ENCODE results near the gene ELP4.
"Not testable (repeated sequence)": the region's sequence is repeated elsewhere in the genome, so short reads cannot be mapped to it uniquely, and the experiment has no call there.

The ELP4 gene

DNA sequence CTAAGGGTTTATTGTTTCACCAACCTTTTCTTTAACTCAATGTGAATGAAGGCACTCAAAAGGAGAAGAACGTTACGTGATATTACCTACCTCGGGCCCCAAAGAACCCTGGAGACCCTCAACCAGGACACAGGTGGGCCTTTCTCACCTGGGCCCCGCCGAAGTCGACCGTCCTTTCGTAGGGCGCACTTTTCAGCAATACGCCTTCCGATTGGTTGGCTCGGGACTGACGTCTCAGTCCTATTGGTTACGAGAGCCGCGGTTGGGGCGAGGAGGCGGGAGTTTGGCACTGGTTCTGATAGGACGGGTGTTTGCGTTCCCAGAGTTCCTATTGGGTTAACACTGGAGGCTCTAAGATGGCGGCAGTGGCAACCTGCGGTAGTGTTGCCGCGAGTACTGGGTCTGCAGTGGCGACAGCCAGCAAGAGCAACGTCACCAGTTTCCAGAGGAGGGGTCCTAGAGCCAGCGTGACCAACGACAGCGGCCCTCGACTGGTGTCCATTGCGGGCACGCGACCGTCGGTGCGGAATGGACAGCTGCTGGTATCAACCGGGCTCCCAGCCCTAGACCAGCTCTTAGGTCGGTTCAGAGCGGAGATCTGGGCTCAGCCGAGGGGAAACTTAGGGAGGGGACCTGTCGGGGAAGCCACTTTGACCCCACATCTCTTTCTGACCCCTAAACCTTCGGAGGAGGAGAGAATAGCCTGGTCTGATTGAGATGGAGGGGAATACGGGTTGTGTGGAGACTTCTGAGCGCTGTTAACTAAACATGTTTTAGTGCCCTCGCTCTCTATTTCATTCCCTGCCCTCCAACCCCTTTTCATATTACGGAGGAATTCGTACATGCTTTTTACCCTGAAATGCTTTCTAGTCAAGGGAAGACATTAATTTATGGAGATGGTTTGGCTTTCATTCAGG lies at the start of gene ELP4, which contains the start of gene IMMP1L:
Gene ELP4, plus strand, starts transcription at position 339 of the 917 bp plus-strand sequence. Its CDS starts 18 bp downstream, at position 357.
Gene IMMP1L, minus strand, starts transcription at position 194 of the 917 bp plus-strand sequence. CDS start 46,346 bp downstream, outside the sequence.
- peak; percentile 78 to 91 for DNase-seq (ENCODE audit: low read depth in 2 of 2)

DNA sequence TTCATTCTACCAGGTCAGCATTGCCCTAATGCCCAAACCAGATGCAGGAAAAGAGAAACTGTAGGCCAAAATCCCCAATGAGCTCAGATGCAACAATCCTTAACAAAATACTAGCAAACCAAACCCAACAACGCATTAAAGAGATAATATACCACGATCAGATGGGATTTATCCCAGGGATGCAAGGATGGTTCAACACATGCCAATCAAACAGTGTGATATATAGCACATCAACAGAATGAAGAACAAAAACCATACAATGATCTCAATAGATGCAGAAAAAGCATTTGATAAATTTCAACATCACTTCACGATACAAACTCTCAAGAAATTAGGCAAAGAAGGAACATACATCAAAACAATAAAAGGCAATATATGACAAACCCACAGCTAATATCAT lies 45.1 kb upstream of the ELP4 start:
- DNase-seq (ENCODE audit: low read depth in 2 of 2), result no peak

GRCh38 chr11:31474083-31474482 lies 35.5 kb upstream of the ELP4 start:
- no peak for DNase-seq (ENCODE audit: low read depth in 2 of 2)

DNA sequence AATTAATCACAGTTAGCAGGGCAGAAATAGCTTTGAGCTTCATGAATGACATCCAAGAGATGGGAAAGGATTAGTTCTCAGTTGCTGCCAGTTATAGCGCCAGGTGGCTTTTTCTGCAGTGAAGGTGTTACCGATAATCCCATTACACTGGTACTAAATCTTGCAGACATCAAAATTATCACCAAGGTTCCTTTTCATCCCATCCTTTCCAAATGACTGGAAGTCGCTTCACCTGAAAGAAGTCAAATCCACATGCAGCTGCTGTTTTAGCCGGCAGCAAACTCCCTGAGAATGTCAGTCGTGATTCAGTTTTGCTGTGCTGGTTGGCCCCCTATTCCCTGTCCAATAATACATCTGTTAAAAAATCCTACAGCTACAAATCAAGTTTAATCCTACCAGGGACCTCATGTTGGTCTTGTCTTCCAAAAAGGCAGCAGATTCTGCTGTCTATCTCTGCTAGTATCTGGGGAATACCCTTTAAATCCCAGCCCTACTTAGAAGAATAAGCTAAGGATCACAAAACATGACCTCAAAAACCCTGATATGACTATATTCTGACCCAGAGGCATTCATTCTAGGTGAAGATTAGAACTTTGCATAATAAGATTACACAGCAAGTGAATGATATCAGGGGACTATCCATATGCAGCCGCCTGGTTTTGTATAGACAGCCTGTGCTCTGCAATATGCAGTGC lies 31.9 kb upstream of the ELP4 start:
- no peak for DNase-seq (ENCODE audit: low read depth in 2 of 2)

- no peak for DNase-seq (ENCODE audit: low read depth in 2 of 2)
Observed at GRCh38 chr11:31478223-31478590, 31.4 kb upstream of the ELP4 start.

DNA sequence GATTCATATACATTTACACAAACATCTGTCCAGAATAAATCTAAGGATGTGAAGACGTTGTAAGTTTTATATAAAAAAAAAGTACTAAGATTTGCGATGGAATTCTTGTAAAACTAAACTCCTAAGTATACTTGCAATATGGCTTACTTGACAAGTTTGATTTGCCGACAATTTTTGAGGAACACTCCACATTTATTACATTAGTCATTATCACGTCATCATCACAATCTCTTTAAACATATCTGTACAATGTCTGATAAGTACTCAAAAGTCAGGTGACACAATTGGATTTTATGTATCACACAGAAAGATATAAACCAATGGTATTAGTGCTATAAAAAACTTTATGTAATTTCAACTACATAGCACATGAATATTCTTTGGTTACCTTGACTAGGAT lies 30.5 kb upstream of the ELP4 start:
- no peak for DNase-seq (ENCODE audit: low read depth in 2 of 2)

- DNase-seq (ENCODE audit: low read depth in 2 of 2), result no peak
Observed at GRCh38 chr11:31480930-31481329, 28.6 kb upstream of the ELP4 start.

DNA sequence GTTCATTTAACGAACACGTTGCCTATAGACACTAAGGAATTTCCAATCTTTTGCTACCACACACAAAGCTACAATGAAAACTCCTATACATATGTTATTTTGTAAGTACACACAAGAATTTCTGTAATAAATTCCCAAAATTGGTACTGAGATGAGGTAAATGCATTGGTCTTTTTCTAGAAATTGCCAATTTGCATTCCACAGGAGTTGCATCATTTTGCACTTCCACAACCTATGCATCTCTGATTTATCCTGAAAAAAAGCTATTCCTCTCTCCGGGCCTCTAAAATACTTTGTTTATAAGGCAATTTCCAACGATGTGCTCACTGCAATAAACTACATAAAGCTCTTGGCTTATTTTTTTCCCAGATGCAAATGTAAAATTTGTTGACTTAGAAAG lies 25.1 kb upstream of the ELP4 start:
- DNase-seq (ENCODE audit: low read depth in 2 of 2), result no peak

DNA sequence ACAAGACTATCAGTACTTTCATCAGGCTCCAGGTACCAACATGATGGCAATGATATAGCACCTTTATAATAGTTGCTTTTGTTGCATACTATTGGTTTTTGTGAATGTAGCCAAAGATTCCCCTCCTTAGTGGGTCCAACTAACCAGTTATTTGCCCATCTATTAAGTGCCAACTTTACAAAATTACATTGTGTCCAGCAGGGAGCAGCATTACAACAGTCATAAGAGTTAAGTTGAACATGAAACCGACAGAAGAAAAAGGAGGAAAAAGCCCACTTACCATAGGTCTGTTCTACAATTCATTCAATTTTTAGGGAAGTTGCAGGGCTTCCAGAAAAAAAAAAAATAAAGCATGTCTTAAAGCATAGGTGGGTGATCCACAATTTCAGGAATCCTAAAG lies 21.7 kb upstream of the ELP4 start:
- DNase-seq (ENCODE audit: low read depth in 2 of 2), result no peak

DNA sequence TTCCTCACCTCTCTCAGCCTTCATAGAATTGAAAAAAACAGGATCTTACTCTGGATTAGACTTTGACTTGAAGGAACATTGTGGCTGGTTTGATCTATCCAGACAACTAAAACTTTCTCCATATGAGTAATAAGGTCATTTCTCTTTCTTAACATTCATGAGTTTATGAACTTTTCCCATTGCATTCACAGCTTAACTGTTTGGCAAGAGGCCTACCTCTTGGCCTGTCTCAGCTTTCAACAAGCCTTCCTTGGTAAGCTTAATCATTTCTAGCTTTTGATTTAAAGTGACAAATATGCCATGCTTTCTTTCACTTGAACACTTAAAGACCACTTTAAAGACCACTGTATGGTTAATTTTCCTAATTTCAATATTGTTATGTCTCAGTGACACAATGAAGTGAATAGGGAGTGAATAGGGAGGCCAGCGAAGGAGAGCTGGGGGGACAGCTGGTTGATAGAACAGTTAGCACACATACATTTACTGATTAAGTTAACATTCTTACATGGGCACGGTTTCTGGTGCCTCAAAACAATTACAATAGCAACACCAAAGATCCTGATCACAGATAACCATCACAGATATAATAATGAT lies 17.1 kb upstream of the ELP4 start:
- DNase-seq (ENCODE audit: low read depth in 2 of 2), result no peak

DNA sequence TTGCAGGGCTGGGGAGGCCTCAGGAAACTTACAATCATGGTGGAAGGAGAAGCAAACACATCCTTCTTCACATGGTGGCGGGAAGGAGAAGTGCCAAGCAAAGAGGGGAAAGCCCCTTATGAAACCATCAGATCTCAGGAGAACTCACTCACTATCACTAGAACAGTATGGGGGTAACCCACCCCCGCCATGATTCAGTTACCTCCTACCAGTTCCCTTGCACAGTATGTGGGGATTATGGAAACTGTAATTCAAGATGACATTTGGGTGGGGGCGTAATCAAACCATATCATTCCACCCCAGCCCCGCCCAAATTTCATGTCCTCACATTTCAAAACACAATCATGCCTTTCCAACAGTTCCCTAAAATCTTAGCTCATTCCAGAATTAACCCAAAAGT lies 16.3 kb upstream of the ELP4 start:
- no peak for DNase-seq (ENCODE audit: low read depth in 2 of 2)

DNA sequence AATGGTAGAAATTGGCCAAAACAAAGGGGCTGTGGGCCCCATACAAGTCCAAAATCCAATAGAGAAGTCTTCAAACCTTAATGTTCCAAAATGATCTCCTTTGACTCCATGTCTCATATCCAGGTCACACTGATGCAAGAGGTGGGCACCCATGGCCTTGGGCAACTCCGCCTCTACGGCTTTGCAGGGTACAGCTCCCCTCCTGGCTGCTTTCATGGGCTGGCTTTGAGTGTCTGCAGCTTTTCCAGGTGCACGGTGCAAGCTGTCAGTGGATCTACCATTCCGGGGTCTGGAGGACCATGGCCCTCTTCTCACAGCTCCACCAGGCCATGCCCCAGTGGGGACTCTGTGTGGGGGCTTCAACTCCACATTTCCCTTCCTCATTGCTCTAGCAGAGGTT lies 15.8 kb upstream of the ELP4 start:
- DNase-seq (ENCODE audit: low read depth in 2 of 2), result not testable (repeated sequence)

- DNase-seq (ENCODE audit: low read depth in 2 of 2), result no peak
Observed at GRCh38 chr11:31499576-31500178, 9.9 kb upstream of the ELP4 start.

- DNase-seq (ENCODE audit: low read depth in 2 of 2), result no peak
Observed at GRCh38 chr11:31500560-31500959, 9.0 kb upstream of the ELP4 start.

DNA sequence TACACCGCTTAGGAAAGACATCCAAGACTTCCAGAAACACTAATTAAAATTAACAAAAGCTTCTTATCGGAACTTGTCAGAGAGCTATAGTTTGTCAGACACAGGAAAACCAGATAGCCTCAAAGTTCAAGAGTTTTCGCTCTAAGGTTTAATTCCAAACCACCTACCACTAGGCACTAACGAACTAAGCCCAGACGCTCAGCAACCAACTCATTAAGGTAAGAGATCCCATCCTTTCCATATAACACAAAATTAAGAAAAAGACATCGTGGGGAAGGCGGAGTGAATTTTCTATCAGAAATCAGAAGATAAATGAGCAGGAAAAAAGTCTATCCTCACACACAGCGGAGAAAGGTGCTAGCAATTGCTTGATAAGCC lies 527 bp upstream of the ELP4 start:
- DNase-seq (ENCODE audit: low read depth in 2 of 2), result no peak

- no peak for DNase-seq (ENCODE audit: low read depth in 2 of 2)
Observed at GRCh38 chr11:31512117-31512516, 2.5 kb downstream of the ELP4 start.

DNA sequence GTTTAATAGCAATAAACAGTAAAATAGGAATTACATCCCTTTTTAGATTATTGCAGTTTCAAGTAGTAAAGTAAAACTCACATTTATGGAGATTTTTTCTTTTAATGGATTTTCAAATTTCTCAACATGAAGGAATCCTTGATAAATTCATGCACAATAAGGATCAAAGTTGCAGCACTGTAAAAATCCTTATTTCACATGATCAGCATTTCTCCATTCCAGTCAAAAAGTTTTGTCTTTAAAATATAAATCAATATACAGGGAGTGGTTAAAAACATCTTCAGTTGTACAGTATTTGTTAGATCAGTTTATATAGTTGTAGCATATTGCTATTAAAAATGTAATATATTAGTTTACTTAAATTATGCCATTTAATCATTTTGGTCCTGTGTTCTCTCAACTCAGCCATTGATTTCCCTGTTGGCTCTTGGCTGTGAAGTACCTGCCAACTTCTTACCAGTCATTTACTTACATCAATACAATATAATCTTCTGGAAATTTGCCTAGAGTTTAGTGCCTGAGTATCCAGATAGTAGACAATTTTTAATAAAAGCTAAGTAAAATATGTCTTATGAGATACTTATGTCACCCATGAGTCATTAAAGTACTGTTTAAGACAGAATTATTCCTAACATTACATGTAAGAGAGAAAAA lies 12.1 kb downstream of the ELP4 start:
- DNase-seq (ENCODE audit: low read depth in 2 of 2), result no peak

GRCh38 chr11:31529189-31529588 lies 19.6 kb downstream of the ELP4 start:
- DNase-seq (ENCODE audit: low read depth in 2 of 2), result no peak

DNA sequence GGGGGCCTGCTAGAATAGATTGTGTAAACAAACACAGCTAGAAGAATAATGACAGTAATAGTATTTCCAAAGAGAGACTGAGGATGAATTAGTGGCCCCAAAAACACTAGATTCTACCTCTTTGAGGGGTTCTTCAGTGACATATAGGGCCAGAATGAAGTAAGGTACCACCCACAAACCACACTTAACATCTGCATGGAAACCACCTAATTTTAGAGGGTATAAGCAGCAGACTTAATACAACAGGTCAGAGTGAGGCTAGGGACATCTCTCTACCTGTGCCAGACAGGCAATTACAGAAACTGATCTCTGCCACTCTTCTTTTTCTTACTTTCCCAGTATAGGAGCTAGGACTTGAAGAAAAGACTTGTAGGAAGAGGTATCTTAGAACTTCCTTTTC lies 20.1 kb downstream of the ELP4 start:
- DNase-seq (ENCODE audit: low read depth in 2 of 2), result no peak

GRCh38 chr11:31531293-31531692 lies 21.7 kb downstream of the ELP4 start:
- no peak for DNase-seq (ENCODE audit: low read depth in 2 of 2)

DNA sequence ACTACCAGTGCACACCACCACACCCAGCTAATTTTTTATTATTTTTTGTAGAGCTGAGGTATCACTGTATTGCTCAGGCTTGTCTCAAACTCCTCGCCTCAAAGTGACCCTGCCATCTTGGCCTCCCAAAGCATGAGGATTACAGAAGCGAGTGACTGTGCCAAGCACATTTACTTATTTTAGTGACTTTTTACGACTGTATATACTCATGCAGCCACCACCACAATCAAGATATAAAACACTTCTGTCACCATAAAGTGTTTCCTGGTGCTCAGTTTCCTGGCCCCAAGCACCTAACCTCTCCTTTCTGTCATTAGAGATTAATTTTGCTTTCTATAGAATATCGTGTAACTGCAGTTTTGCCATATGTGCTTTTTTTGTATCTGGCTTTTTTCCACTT lies 25.9 kb downstream of the ELP4 start:
- no peak for DNase-seq (ENCODE audit: low read depth in 2 of 2)

DNA sequence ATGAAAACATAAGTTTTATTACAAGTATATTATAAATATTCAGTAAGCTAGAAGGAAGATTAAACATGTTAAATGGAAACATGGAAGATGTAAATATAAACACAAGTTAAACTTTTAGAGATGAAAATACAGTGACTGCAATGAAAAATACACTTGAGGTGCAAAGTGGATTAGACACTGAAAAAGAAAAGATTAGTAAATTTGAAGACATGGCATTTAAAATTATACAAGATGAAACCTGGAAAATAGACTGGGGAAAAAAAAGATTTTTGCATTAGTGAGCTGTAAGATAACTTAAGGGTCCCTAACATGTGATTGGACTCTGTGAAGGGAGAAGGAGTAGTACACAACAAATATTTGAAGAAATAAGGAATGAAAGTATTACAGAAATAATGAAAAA lies 33.3 kb downstream of the ELP4 start:
- DNase-seq (ENCODE audit: low read depth in 2 of 2), result no peak

Measured in stimulated activated CD8-positive, alpha-beta memory T cell treated with anti-CD3 and anti-CD28 coated beads, Interleukin-2, amount 100 ng/mL, for 48 hours (primary cell).